Spinal cord (tissue), 10 donors: Measurements from ENCODE around the gene PRCD. TPM values are rescaled to one million over a fixed set of nuclear protein-coding genes. Genes with fewer than 3 reads are reported as not detected.
"Not testable (repeated sequence)": the region's sequence is repeated elsewhere in the genome, so short reads cannot be mapped to it uniquely, and the experiment has no call there.

Experiments used
- DNase-seq, 6 donors: peaks; one replicate each; pipeline versions ENCODE4 v3.0.0 to v3.0.0-alpha.2; 2013 to 2015; ENCODE audit warnings: low spot score in 6 of 6, low read depth in 4 of 6
- H3K27ac ChIP-seq: one replicate; pipeline ENCODE4 v1.5.1; 2013; ENCODE audit warnings: low read depth, low read length, control low read depth
- H3K27me3 ChIP-seq: one replicate; pipeline ENCODE4 v1.6.1; 2013; ENCODE audit warnings: low read length; ENCODE audit not compliant: control insufficient read depth, insufficient read depth
- H3K36me3 ChIP-seq: one replicate; pipeline ENCODE4 v1.6.1; 2013; ENCODE audit warnings: low read length; ENCODE audit not compliant: control insufficient read depth, insufficient read depth
- H3K4me1 ChIP-seq: one replicate; pipeline ENCODE4 v1.6.1; 2013; ENCODE audit warnings: low read length; ENCODE audit not compliant: control insufficient read depth, insufficient read depth
- H3K4me3 ChIP-seq: one replicate; pipeline ENCODE4 v1.5.1; 2013; ENCODE audit warnings: low read depth, low read length, control low read depth
- H3K9me3 ChIP-seq: one replicate; pipeline ENCODE4 v1.6.1; 2013; ENCODE audit warnings: low read length; ENCODE audit not compliant: control insufficient read depth, insufficient read depth
- WGBS: methylation state at CpG from one replicate; pipeline ENCODE4 v1.1.5; 2013; ENCODE audit warnings: missing lambda C conversion rate; ENCODE audit not compliant: insufficient coverage; 5-methylcytosine and 5-hydroxymethylcytosine counted together
- polyA plus RNA-seq, 2 donors: library from polyadenylated mRNA; unstranded; fragments of 120-200 nt; gene quantifications; one replicate each; pipeline ENCODE4 v1.2.1, GENCODE V29; 2013; ENCODE audit not compliant: insufficient read length in 2 of 2
- total RNA-seq, 2 donors: library from RNA; depleted of rRNA in 1 of 2; stranded (reverse); fragments of 120-200 nt in 1 of 2; fragments of >200 nt in 1 of 2; gene quantifications; one replicate each; pipeline versions ENCODE4 v1.2.3 to v1.2.4, GENCODE V29; 2013 to 2014
- donor health status: healthy.

The PRCD gene
- total and polyA plus RNA-seq, 4 donors = 4.0 to 11.8 (median 9.4) TPM

DNA sequence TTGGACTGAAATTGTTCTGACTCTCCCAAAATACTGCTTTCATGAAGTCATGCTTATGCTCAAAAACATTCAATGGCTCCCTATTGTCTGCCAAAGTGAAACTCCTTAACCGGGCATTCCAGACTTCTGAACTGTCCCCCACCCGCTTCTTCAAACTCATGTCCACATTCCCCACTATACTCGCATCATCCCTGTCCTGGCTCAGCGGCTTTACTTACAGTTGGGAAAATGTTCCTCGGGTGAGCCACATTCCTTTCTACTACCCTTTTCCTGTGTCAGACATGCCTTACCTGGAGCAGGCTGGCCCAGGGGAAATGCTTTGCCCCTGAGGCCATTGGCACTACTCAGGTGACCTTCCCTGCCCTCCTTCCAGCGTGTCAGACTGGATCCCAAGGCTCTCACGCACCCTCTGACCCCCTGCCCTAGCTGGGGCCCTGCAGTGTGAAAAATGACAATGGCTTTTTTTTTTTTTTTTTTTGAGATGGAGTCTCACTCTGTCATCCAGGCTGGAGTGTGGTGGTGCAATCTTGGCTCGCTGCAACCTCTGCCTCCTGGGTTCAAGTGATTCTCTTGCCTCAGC lies 7.7 kb upstream of the PRCD start:
- Histone ChIP-seq H3K4me1 (peaks cover 70% of the 10 kb centered on the region), H3K9me3 (no peaks in the 10 kb centered on the region)
- WGBS = 86% methylated on average over 7 of the region's 8 CpGs

DNA sequence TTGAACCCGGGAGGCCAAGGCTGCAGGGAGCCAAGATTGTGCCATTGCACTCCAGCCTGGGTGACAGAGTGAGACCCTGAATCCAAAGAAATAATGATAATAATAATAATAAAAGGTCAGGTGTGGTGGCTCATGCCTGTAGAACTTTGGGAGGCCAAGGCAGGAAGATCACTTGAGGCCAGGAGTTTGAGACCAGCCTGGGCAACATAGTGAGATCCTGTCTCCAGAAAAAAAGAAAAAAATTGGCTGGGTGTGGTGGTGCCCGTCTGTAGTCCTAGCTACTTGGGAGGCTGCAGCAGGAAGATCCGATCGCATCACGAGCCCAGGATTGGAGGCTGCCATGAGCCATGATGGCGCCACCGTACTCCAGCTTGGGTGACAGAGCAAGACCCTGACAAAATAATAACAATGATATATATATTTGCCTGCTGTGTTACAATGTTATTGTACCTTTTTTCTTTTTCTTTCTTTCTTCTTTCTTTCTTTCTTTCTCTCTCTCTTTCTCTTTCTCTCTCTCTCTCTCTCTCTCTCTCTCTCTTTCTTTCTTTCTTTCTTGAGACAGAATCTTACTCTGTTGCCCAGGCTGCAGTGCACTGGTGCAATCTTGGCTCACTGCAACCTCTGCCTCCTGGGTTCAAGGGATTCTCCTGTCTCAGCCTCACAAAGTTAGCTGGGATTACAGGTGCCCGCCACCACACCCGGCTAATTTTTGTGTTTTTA lies 6.0 kb upstream of the PRCD start:
- 95% methylated on average over 2 of the region's 9 CpGs for WGBS
- Histone ChIP-seq H3K36me3 (peaks cover 35% of the 10 kb centered on the region), H3K4me1 (peaks cover 63% of the 10 kb centered on the region), H3K27me3 (peaks cover 22% of the 10 kb centered on the region)
- H3K4me3 ChIP-seq, H3K9me3 ChIP-seq, DNase-seq, H3K27ac ChIP-seq: not testable (repeated sequence)

More for the DNA sequence above, 7.7 kb upstream of the PRCD start:
- no peak overlapping the region for H3K27ac ChIP-seq
- peaks cover 47% of the 10 kb centered on the region for H3K36me3 ChIP-seq
- H3K27me3 ChIP-seq = peaks cover 12% of the 10 kb centered on the region
- no peak overlapping the region for H3K4me3 ChIP-seq
- DNase-seq = no peak

DNA sequence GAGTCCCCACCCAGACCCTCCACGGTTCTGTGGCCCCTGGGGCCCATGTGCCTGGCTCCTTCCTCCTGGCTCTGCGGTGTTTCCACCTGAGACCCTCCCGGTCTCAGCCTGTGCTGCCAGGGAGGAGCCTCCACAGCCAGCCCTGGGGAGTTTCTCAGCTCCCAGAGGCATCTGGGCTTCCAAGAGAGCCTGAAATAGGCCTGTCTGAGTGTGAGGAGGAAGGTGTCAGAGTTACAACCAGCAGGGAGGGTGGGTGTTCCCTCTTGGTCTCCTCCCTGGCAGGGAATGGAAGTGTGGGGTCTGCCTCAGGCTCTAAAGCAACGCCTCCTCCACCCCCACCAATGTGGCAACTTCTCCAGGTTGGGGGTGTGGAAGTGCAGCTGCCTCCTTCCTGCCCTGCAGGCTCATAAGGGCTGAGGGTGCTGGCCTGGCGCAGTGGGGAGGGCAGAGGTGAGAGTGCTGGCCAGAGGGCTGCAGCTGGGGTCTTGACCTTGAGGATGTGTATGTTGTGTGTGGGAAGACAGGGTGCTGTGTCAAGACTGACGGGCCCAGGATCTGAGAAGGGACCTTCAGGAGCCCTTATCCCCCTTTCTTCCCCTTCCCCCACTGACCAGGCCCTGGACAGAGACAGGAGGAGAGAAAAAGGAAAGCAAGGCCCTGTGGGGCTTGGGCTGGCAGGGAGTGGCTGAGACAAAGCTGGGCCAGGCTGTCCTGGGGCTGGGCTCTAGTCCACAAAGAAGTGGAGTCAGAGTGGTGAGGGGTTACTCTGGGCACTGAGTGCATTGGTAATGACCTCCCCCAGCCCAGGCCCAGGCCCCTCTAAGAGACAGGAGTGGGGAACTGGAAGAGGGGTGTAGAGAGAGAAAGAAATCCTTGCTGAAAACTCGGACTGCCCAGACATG lies 4.8 kb upstream of the PRCD start:
- H3K4me3 ChIP-seq = no peak overlapping the region
- no peak for DNase-seq
- no peak overlapping the region for H3K27ac ChIP-seq
- peaks cover 59% of the 10 kb centered on the region for H3K4me1 ChIP-seq
- 79% methylated on average over 5 of the region's 7 CpGs for WGBS
- peaks cover 25% of the 10 kb centered on the region for H3K36me3 ChIP-seq
- peaks cover 32% of the 10 kb centered on the region for H3K27me3 ChIP-seq
- no peaks in the 10 kb centered on the region for H3K9me3 ChIP-seq

DNA sequence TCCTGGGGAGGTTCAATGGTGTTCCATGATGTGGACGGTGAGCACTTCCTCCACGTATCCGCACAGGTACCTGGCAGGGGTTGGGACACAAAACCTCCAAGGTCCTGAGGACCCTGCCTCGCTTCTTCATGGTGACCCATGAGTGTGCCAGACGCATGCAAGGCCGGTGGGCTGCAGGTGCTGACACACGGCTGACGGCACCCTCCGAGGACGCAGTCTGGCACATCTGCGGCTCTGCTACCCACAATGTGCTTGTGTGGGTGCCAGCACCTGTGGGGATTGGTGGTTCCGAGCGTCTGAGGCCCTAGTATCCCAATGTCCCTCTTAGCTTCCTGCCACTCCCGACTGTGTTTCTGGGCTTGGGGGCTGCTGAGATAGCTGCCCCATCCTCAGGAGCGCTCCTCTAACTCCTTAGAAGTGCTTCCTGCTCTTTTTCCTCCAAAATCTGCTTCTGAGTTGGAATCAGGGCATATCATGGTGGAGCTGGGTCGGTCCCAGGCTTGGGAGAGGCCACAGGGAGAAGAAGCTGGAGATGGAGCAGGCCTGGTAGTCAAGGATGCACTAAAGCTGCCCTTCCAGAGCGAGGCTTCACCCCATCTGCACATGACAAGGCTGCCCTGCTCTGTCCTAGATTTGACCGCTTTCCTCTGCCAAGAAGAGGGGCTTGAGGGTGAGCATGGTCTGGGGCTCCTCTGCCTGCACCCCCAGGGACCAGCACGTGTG lies 3.9 kb upstream of the PRCD start:
- peaks cover 32% of the 10 kb centered on the region for H3K27me3 ChIP-seq
- H3K4me3 ChIP-seq = no peak overlapping the region
- DNase-seq = no peak
- H3K36me3 ChIP-seq = peaks cover 17% of the 10 kb centered on the region
- 87% methylated on average over 14 of the region's 19 CpGs for WGBS
- H3K9me3 ChIP-seq = no peaks in the 10 kb centered on the region
- H3K4me1 ChIP-seq = peaks cover 59% of the 10 kb centered on the region
- H3K27ac ChIP-seq = no peak overlapping the region

DNA sequence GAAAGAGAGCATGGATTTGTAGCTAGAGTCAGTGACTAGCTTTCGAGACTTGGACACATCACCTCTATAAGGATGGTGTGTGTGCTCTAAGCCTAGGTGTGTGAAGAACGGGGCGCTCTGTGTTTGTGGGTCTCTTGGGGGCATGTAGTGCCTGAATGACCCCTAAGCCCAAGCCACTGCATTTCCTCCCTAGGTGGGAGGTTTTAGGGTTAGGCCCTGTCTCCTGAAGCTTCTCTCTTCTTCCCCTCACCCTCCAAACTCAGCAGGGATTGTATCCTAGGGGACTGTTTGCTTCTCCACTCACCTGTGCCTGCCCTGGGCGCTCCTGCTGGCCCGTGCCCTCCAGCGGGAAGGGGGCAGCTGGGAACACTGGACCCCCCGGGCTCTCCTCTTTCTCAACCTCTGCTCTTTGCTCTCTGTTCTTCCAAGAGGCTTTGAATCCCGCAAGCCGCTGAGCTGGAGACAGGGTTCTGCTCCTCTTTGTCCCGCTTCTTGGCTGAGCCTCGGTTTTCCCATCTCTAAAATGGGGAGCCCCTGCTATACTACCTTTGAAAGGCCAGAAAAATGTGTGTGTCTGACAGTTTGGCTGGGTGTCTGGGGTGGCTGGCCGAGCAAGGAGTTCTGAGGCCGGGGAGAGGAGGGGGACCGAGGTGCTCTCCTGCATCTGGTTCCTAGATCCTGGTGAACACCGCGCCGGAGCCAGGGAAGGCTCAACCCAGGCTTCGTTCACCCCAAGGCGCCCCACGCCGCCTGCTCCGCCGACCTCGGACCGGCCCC lies 3.1 kb upstream of the PRCD start:
- Histone ChIP-seq H3K27ac (no peak overlapping the region), H3K4me1 (peaks cover 58% of the 10 kb centered on the region)

DNA sequence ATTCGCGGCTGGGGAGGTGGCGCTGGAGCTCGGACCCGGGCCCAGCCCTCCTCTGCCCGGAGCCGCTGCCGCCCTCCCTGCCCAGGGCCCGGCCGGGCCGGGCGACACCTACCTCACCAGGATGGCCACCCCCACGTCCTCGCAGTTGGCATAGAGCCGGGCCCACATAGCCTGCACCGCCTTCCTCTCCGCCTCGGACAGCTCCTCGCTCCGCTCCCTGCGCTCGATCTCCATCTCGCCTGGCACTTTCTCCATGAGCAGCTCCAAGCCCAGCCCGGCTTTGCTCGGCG lies 2.6 kb upstream of the PRCD start:
- 2% methylated on average over 25 of the region's 26 CpGs for WGBS
- H3K4me3 ChIP-seq = peak overlapping the region; percentile 37
- H3K27ac ChIP-seq = no peak overlapping the region
- H3K4me1 ChIP-seq = peaks cover 57% of the 10 kb centered on the region
- peaks cover 9% of the 10 kb centered on the region for H3K36me3 ChIP-seq
- H3K9me3 ChIP-seq = no peaks in the 10 kb centered on the region
- DNase-seq = no peak
- peaks cover 32% of the 10 kb centered on the region for H3K27me3 ChIP-seq

More for the DNA sequence above, 3.1 kb upstream of the PRCD start:
- no peak for DNase-seq
- H3K9me3 ChIP-seq = no peaks in the 10 kb centered on the region
- 33% methylated on average over 22 of the region's 25 CpGs for WGBS
- peak overlapping the region; percentile 37 for H3K4me3 ChIP-seq
- peaks cover 32% of the 10 kb centered on the region for H3K27me3 ChIP-seq
- peaks cover 9% of the 10 kb centered on the region for H3K36me3 ChIP-seq

DNA sequence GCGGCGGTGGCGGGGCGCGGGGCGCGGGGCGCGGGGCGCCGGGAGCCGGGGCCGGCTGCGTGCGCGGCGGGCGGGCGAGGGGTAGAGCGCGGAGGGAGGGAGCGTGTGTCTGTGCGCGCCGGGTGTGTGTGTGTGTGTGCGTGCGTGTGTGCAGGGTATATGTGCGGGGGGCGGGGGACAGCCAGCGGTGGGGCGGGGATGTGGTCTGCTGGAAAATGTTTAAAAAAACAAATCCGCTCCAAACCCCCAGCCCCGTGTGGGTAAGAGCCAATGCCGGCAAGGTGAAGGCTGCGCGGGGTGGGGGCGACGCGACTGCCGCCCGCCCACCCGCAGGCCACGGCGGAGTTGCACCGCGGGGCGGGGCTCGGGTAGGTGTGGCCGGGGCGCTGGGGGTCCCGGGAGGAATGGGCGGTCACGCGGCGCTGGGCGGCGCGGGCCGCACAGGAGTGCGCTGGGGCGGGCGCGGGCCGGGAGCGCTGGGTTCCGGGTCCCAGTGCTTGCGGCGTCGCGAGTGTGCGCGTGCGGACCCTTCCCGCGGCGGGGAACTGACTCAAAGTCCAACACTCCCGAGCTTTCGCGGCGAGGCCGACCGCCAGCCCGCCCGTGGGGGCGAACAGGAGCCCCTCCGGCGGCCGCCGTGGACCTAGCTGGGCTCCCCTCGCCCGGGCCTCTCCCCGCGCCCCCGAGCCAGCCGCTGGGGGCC lies 2.1 kb upstream of the PRCD start, which contains the start of gene CYGB:
TSS of gene CYGB (minus strand) at position 132 of the 703 bp plus-strand sequence. CDS start 167 bp downstream, outside the sequence.
- Histone ChIP-seq H3K27ac (no peak within 1 kb of the TSS), H3K9me3 (no peaks in the 10 kb centered on the region), H3K36me3 (peaks cover 9% of the 10 kb centered on the region), H3K4me3 (peak within 1 kb of the TSS; percentile 37), H3K4me1 (peaks cover 61% of the 10 kb centered on the region), H3K27me3 (peaks cover 32% of the 10 kb centered on the region)
- under 1% methylated on average over 65 of the region's 95 CpGs for WGBS
- peak in 2 of 6 donors; percentile 60 to 79 for DNase-seq

DNA sequence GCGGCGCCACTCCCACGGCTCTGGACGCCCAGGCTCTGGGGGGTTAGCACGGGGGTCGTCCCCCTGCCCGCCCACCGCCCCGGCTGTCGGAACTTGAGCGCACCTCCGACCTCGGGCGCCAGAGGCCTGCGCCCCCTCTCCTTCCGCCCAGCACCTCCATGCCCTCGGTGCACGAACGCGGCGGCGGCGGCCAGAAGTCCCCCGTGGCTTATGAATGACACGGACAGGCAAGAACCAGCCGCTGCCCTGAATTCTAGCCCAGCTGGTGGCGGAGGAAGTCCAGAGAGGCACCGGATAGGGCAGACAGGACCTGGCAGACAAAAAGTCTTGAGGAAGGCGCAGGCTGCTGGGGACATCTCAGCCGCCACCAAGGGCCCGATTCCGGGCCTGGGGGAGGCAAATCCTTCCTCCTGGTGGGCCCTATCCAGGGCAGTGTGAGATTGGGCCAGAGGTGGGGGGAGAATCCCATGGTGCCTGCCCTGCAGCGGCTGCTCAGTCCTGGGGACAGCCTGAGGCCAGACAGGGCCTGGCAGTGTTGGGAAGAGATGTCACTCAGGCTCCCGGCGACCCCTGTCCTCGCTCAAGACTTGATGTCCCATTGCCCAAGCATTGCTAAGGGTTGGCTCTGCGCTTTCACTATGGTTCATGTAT lies 1.4 kb upstream of the PRCD start:
- Histone ChIP-seq H3K4me1 (peaks cover 67% of the 10 kb centered on the region), H3K9me3 (no peaks in the 10 kb centered on the region), H3K27me3 (peaks cover 32% of the 10 kb centered on the region), H3K36me3 (peaks cover 9% of the 10 kb centered on the region), H3K27ac (no peak overlapping the region), H3K4me3 (no peak overlapping the region)
- no peak for DNase-seq
- whole genome bisulfite sequencing = 12% methylated on average over 37 of the region's 37 CpGs
